Testis (tissue), 2 donors: ENCODE data around the gene MAPK1.

Source experiments
- POLR2A ChIP-seq: fragments of 450-650 bp; IDR thresholded peaks from one replicate; pipeline ENCODE4 v1.6.1; 2017; ENCODE audit warnings: antibody characterized with exemption, mild to moderate bottlenecking, moderate library complexity
- TF ChIP-seq, protein P1 (sequence below), 3 experiments: fragments of 450-650 bp in 2 of 3; fragments of 200-600 bp in 1 of 3; sonication (generic) in 1 of 3; IDR thresholded peaks; one replicate each; pipeline ENCODE4 v1.5.1; 2016 to 2019; ENCODE audit warnings: antibody characterized with exemption in 3 of 3, mild to moderate bottlenecking in 2 of 3, moderate library complexity in 1 of 3

DNA sequence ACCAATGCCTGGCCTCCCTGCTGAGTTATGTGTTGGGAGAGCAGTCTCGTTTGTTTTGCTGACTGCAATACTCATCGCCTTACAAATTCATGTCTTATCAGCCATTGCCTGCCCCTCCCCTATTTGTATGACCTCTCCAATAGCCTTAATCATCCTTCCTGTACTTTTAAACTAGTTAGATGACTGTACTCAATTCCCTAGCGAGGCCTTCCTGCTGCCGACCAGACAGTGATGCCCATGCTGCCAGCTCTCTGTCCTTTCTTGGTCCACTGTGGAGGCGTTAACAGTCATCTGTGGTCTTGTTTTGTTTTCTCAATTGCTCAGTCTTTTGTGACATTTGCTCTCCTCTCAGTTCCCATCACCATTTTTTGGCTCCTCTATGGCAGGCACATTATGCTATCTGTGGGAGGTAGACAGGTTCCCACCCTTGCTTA lies 111.6 kb downstream of the MAPK1 start:
- TF ChIP-seq, protein P1, sequence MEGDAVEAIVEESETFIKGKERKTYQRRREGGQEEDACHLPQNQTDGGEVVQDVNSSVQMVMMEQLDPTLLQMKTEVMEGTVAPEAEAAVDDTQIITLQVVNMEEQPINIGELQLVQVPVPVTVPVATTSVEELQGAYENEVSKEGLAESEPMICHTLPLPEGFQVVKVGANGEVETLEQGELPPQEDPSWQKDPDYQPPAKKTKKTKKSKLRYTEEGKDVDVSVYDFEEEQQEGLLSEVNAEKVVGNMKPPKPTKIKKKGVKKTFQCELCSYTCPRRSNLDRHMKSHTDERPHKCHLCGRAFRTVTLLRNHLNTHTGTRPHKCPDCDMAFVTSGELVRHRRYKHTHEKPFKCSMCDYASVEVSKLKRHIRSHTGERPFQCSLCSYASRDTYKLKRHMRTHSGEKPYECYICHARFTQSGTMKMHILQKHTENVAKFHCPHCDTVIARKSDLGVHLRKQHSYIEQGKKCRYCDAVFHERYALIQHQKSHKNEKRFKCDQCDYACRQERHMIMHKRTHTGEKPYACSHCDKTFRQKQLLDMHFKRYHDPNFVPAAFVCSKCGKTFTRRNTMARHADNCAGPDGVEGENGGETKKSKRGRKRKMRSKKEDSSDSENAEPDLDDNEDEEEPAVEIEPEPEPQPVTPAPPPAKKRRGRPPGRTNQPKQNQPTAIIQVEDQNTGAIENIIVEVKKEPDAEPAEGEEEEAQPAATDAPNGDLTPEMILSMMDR (IDR thresholded peaks at IDR 0.05): no peak
- TF ChIP-seq POLR2A: no peak
